CD14-positive monocyte (primary cell): ENCODE data around the gene ARHGAP10. TPM values are rescaled to one million over a fixed set of nuclear protein-coding genes. Genes with fewer than 3 reads are reported as not detected.

Experiments
- DNase-seq, 3 donors: peaks; one replicate each; pipeline ENCODE4 v3.0.0-alpha.2; 2011 to 2022
- H2AFZ ChIP-seq: 2 replicates; pipeline ENCODE4 v1.6.0; 2012; ENCODE audit warnings: mild to moderate bottlenecking, low read depth, low read length, inconsistent platforms; ENCODE audit not compliant: insufficient read depth, poor library complexity, severe bottlenecking
- H3K27ac ChIP-seq, 2 donors: 1 replicate in 1 of 2; 2 replicates in 1 of 2; pipeline ENCODE4 v1.5.1; 2012 to 2013; ENCODE audit warnings: low read length in 2 of 2, control low read depth in 1 of 2, inconsistent platforms in 1 of 2, low read depth in 1 of 2, mild to moderate bottlenecking in 1 of 2
- H3K27me3 ChIP-seq, 2 donors: one replicate each; pipeline versions ENCODE4 v1.6.0 to v1.6.1; 2011 to 2013; ENCODE audit warnings: low read length in 2 of 2; ENCODE audit not compliant: control insufficient read depth in 2 of 2, insufficient read depth in 2 of 2
- H3K36me3 ChIP-seq, 2 donors: replicated peaks in 1 of 2; 1 replicate in 1 of 2; 2 replicates in 1 of 2; pipeline versions ENCODE4 v1.5.1 to v1.6.1; 2012 to 2013; ENCODE audit warnings: low read length in 2 of 2, control low read depth in 1 of 2, inconsistent platforms in 1 of 2, mild to moderate bottlenecking in 1 of 2; ENCODE audit not compliant: insufficient read depth in 2 of 2, control insufficient read depth in 1 of 2
- H3K4me1 ChIP-seq, 2 donors: 1 replicate in 1 of 2; 2 replicates in 1 of 2; pipeline versions ENCODE4 v1.5.1 to v1.6.1; 2012 to 2013; ENCODE audit warnings: low read length in 2 of 2, control low read depth in 1 of 2, inconsistent platforms in 1 of 2, mild to moderate bottlenecking in 1 of 2, moderate library complexity in 1 of 2; ENCODE audit not compliant: insufficient read depth in 2 of 2, control insufficient read depth in 1 of 2
- H3K4me2 ChIP-seq: replicated peaks from 2 replicates; pipeline ENCODE3; 2012; ENCODE audit warnings: low read length, moderate library complexity, mild to moderate bottlenecking; ENCODE audit not compliant: poor library complexity, severe bottlenecking; ENCODE audit errors: extremely low read depth
- H3K4me3 ChIP-seq, 3 experiments: fragments of 200-600 bp in 1 of 3; sonication (generic) in 1 of 3; replicated peaks in 1 of 3; 1 replicate in 2 of 3; 2 replicates in 1 of 3; pipeline ENCODE4 v1.5.1; 2011 to 2013; ENCODE audit warnings: low read length in 3 of 3, mild to moderate bottlenecking in 3 of 3, control low read depth in 2 of 3, low read depth in 2 of 3, inconsistent platforms in 1 of 3, moderate library complexity in 1 of 3
- H3K79me2 ChIP-seq: 2 replicates; pipeline ENCODE4 v1.6.0; 2012; ENCODE audit warnings: mild to moderate bottlenecking, control low read depth, inconsistent platforms, low read length, moderate library complexity; ENCODE audit not compliant: insufficient read depth
- H3K9ac ChIP-seq: 2 replicates; pipeline ENCODE4 v1.6.0; 2017; ENCODE audit warnings: low read length, mild to moderate bottlenecking; ENCODE audit not compliant: insufficient read depth, poor library complexity, severe bottlenecking
- H3K9me3 ChIP-seq, 2 donors: replicated peaks in 1 of 2; 1 replicate in 1 of 2; 2 replicates in 1 of 2; pipeline versions ENCODE4 v1.5.1 to v1.6.1; 2012 to 2013; ENCODE audit warnings: low read length in 2 of 2, control low read depth in 1 of 2; ENCODE audit not compliant: control insufficient read depth in 1 of 2, insufficient read depth in 1 of 2
- H4K20me1 ChIP-seq: 2 replicates; pipeline ENCODE4 v1.6.0; 2012; ENCODE audit warnings: mild to moderate bottlenecking, low read length, control low read depth, moderate library complexity; ENCODE audit not compliant: insufficient read depth
- H3K27ac Mint-ChIP-seq, 7 donors: one replicate each; pipeline ENCODE4 v1.8.0; 2020; ENCODE audit warnings: mild to moderate bottlenecking in 7 of 7, mixed read lengths in 7 of 7, moderate library complexity in 6 of 7, inconsistent platforms in 2 of 7
- H3K27me3 Mint-ChIP-seq, 3 donors: one replicate each; pipeline ENCODE4 v1.8.0; 2021 to 2022; ENCODE audit warnings: low read depth in 3 of 3, mild to moderate bottlenecking in 3 of 3, mixed read lengths in 3 of 3, moderate library complexity in 3 of 3, inconsistent platforms in 1 of 3
- H3K36me3 Mint-ChIP-seq, 2 donors: one replicate each; pipeline ENCODE4 v1.8.0; 2020; ENCODE audit warnings: mixed read lengths in 2 of 2, inconsistent platforms in 1 of 2, mild to moderate bottlenecking in 1 of 2
- H3K4me1 Mint-ChIP-seq: one replicate; pipeline ENCODE4 v1.8.0; 2020; ENCODE audit warnings: mild to moderate bottlenecking, mixed read lengths
- H3K4me3 Mint-ChIP-seq, 2 donors: one replicate each; pipeline ENCODE4 v1.8.0; 2020; ENCODE audit warnings: mild to moderate bottlenecking in 2 of 2, mixed read lengths in 2 of 2, moderate library complexity in 1 of 2
- H3K9me3 Mint-ChIP-seq, 7 donors: one replicate each; pipeline ENCODE4 v1.8.0; 2020 to 2022; ENCODE audit warnings: mixed read lengths in 7 of 7, mild to moderate bottlenecking in 6 of 7, moderate library complexity in 6 of 7, inconsistent platforms in 2 of 7
- CTCF ChIP-seq: fragments of 200-600 bp; IDR thresholded peaks from one replicate; pipeline ENCODE4 v1.8.0; 2022; ENCODE audit warnings: antibody characterized with exemption, mild to moderate bottlenecking
- WGBS: methylation state at CpG from one replicate; pipeline ENCODE4 v1.1.5; 2013; ENCODE audit warnings: missing lambda C conversion rate; ENCODE audit not compliant: insufficient coverage; 5-methylcytosine and 5-hydroxymethylcytosine counted together
- intact Hi-C, 2 donors: fragments of 100-400 bp; cut with micrococcal nuclease; formaldehyde crosslinking; loops; one replicate each; pipeline versions ENCODE4 v1.15.0 to v1.15.1; 2023
- polyA plus RNA-seq, 3 donors: library from polyadenylated mRNA; depleted of rRNA in 1 of 3; unstranded in 2 of 3; stranded (reverse) in 1 of 3; fragments of 300-500 nt in 2 of 3; fragments of >200 nt in 1 of 3; fragmentation: Illumina TruSeq in 2 of 3; gene quantifications; 1 replicate in 2 of 3; 2 replicates in 1 of 3; pipeline ENCODE4 v1.2.3, GENCODE V29; 2012 to 2021

The ARHGAP10 gene
- polyA plus RNA-seq, 3 donors = 1.7 to 4.3 (median 3.0) TPM

- H3K9ac ChIP-seq = no peak overlapping the region
- H4K20me1 ChIP-seq = no peaks in the 10 kb centered on the region
- no peak overlapping the region for H3K4me3 ChIP-seq
- Mint-ChIP-seq H3K9me3 (peaks cover 0 to 5% (median 0%) of the 10 kb centered on the region in 7 donors), H3K4me1 (no peaks in the 10 kb centered on the region), H3K27ac (no peak overlapping the region), H3K36me3 (peaks cover 9 to 22% of the 10 kb centered on the region in 2 donors), H3K27me3 (no peaks in the 10 kb centered on the region), H3K4me3 (no peak overlapping the region)
- no peaks in the 10 kb centered on the region for H3K27me3 ChIP-seq
- H3K4me2 ChIP-seq = no peak overlapping the region
- H3K4me1 ChIP-seq = no peaks in the 10 kb centered on the region
- H3K27ac ChIP-seq = no peak overlapping the region
- H3K9me3 ChIP-seq = no peaks in the 10 kb centered on the region
- H3K79me2 ChIP-seq = no peaks in the 10 kb centered on the region
- DNase-seq = no peak
- H2AFZ ChIP-seq = no peak overlapping the region
- intact Hi-C loops = no loop called here
- H3K36me3 ChIP-seq = no peaks in the 10 kb centered on the region
- TF ChIP-seq CTCF = no peak
- 92% methylated on average over 3 of the region's 4 CpGs for WGBS
Observed at GRCh38 chr4:147933316-147933715, 201.4 kb downstream of the ARHGAP10 start.

GRCh38 chr4:147933779-147934178, 201.9 kb downstream of the ARHGAP10 start:
- no peaks in the 10 kb centered on the region for H3K9me3 ChIP-seq
- Mint-ChIP-seq H3K4me1 (no peaks in the 10 kb centered on the region), H3K27ac (no peak overlapping the region), H3K27me3 (no peaks in the 10 kb centered on the region), H3K9me3 (peaks cover 0 to 5% (median 0%) of the 10 kb centered on the region in 7 donors), H3K4me3 (no peak overlapping the region), H3K36me3 (peaks cover 9 to 22% of the 10 kb centered on the region in 2 donors)
- no peaks in the 10 kb centered on the region for H3K79me2 ChIP-seq
- H3K4me3 ChIP-seq = no peak overlapping the region
- no peaks in the 10 kb centered on the region for H4K20me1 ChIP-seq
- no peak overlapping the region for H2AFZ ChIP-seq
- no peak overlapping the region for H3K9ac ChIP-seq
- 100% methylated on average over 3 of the region's 3 CpGs for WGBS
- intact Hi-C loops = no loop called here
- no peaks in the 10 kb centered on the region for H3K27me3 ChIP-seq
- H3K36me3 ChIP-seq = no peaks in the 10 kb centered on the region
- no peak for DNase-seq
- no peak overlapping the region for H3K27ac ChIP-seq
- no peak overlapping the region for H3K4me2 ChIP-seq
- TF ChIP-seq CTCF = no peak
- H3K4me1 ChIP-seq = no peaks in the 10 kb centered on the region
